Lung (tissue), 12 donors: ENCODE data around the gene HIGD2A. TPM values are rescaled to one million over a fixed set of nuclear protein-coding genes. Genes with fewer than 3 reads are reported as not detected.

Experiments
- ATAC-seq: fragments of 200-7000 bp; cut with Tn5 transposase; one replicate; pipeline ENCODE4 v1.9.1; 2020; ENCODE audit warnings: moderate number of reproducible peaks; ENCODE audit not compliant: insufficient read depth, low FRiP score
- DNase-seq, 3 donors: peaks; one replicate each; pipeline ENCODE4 v3.0.0-alpha.2; 2013 to 2017
- H3K27ac ChIP-seq, 2 donors: one replicate each; pipeline ENCODE4 v1.5.1; 2013; ENCODE audit warnings: mild to moderate bottlenecking in 2 of 2, moderate library complexity in 2 of 2, control low read depth in 1 of 2, inconsistent platforms in 1 of 2, low read depth in 1 of 2, low read length in 1 of 2
- H3K27me3 ChIP-seq, 3 donors: one replicate each; pipeline ENCODE4 v1.5.1; 2013; ENCODE audit warnings: low read length in 2 of 3; ENCODE audit not compliant: control insufficient read depth in 3 of 3, insufficient read depth in 3 of 3
- H3K36me3 ChIP-seq, 4 donors: one replicate each; pipeline ENCODE4 v1.5.1; 2013; ENCODE audit warnings: low read length in 4 of 4, mild to moderate bottlenecking in 1 of 4, moderate library complexity in 1 of 4; ENCODE audit not compliant: control insufficient read depth in 4 of 4, insufficient read depth in 4 of 4
- H3K4me1 ChIP-seq, 5 donors: one replicate each; pipeline ENCODE4 v1.5.1; 2013; ENCODE audit warnings: low read length in 5 of 5, mild to moderate bottlenecking in 2 of 5, moderate library complexity in 1 of 5; ENCODE audit not compliant: control insufficient read depth in 5 of 5, insufficient read depth in 5 of 5
- H3K4me3 ChIP-seq: one replicate; pipeline ENCODE4 v1.5.1; 2013; ENCODE audit warnings: mild to moderate bottlenecking, control low read depth, moderate library complexity
- H3K9ac ChIP-seq, 2 donors: one replicate each; pipeline ENCODE4 v1.5.1; 2013; ENCODE audit warnings: low read length in 2 of 2, control low read depth in 1 of 2; ENCODE audit not compliant: insufficient read depth in 1 of 2
- H3K9me3 ChIP-seq, 4 donors: one replicate each; pipeline ENCODE4 v1.5.1; 2013; ENCODE audit warnings: low read length in 3 of 4, mild to moderate bottlenecking in 1 of 4, moderate library complexity in 1 of 4; ENCODE audit not compliant: control insufficient read depth in 4 of 4, insufficient read depth in 3 of 4
- CTCF ChIP-seq: IDR thresholded peaks from 2 replicates; pipeline ENCODE4 v1.5.1; 2012; ENCODE audit warnings: mild to moderate bottlenecking; ENCODE audit errors: control extremely low read depth, extremely low read depth
- WGBS, 2 donors: extraction: QIAGEN DNeasy Blood & Tissue Kit; methylation state at CpG; one replicate each; pipeline ENCODE4 v1.1.7; 2013; 5-methylcytosine and 5-hydroxymethylcytosine counted together
- polyA plus RNA-seq, 2 donors: library from polyadenylated mRNA; stranded (reverse); fragments of 200-250 nt; gene quantifications; one replicate each; pipeline ENCODE4 v1.2.1, GENCODE V29; 2013
- total RNA-seq, 2 donors: library from RNA; depleted of rRNA in 1 of 2; stranded (reverse); fragments of >200 nt in 1 of 2; gene quantifications; one replicate each; pipeline ENCODE4 v1.2.1, GENCODE V29; 2014 to 2021
- donor health status: control.
- donor health status: control.
- donor health status: Bipolar disorder and iron deficiency.
- donor health status: healthy.
- donor health status: DM: yes; HTN: yes; CAD: no.

HIGD2A gene
- total and polyA plus RNA-seq, 4 donors, result 71.2 to 190 (median 108) TPM

- Histone ChIP-seq H3K4me1 (peaks cover 0 to 15% (median 4%) of the 10 kb centered on the region in 5 donors), H3K27me3 (no peaks in the 10 kb centered on the region), H3K27ac (peak within 1 kb of the TSS; percentile 71 to 86), H3K9ac (peak within 1 kb of the TSS; percentile 85 to 92), H3K9me3 (no peaks in the 10 kb centered on the region), H3K4me3 (peak within 1 kb of the TSS; percentile 92), H3K36me3 (peaks cover 0 to 14% (median 6%) of the 10 kb centered on the region in 4 donors)
- DNase-seq, result peak; percentile 94 to 96 (median 94)
- peak; percentile 94 for ATAC-seq
- TF ChIP-seq CTCF, result no peak
- WGBS, 2 donors, result 1 to 2% methylated on average over 51 to 56 of the region's 56 CpGs
Observed at GRCh38 chr5:176361437-176362232, 26.9 kb upstream of the HIGD2A start, which contains the start of gene KIAA1191. TSS of gene KIAA1191 (minus strand) at chr5:176361764. CDS start at chr5:176359508, 2,256 bp downstream.

- Histone ChIP-seq H3K4me1 (peaks cover 0 to 15% (median 4%) of the 10 kb centered on the region in 5 donors), H3K27ac (peak overlapping the region; percentile 71 to 86), H3K36me3 (peaks cover 0 to 14% (median 6%) of the 10 kb centered on the region in 4 donors), H3K9me3 (no peaks in the 10 kb centered on the region), H3K27me3 (no peaks in the 10 kb centered on the region), H3K9ac (no peak overlapping the region), H3K4me3 (no peak overlapping the region)
- DNase-seq (no peak), ATAC-seq (no peak)
- no peak for TF ChIP-seq CTCF
- WGBS, 2 donors, result 51 to 70% methylated on average over 8 of the region's 8 CpGs
Observed at GRCh38 chr5:176362233-176362490, 26.4 kb upstream of the HIGD2A start.

GRCh38 chr5:176364765-176365350, 23.7 kb upstream of the HIGD2A start:
- 28 to 30% methylated on average over 27 to 28 of the region's 28 CpGs for WGBS, 2 donors
- no peaks in the 10 kb centered on the region for H3K27me3 ChIP-seq
- H3K36me3 ChIP-seq, result peaks cover 0 to 18% (median 3%) of the 10 kb centered on the region in 4 donors
- H3K4me1 ChIP-seq, result peaks cover 0 to 10% (median 4%) of the 10 kb centered on the region in 5 donors
- H3K4me3 ChIP-seq, result peak overlapping the region; percentile 89
- DNase-seq (peak in 1 of 3 donors; percentile 15), ATAC-seq (no peak)
- H3K9me3 ChIP-seq, result no peaks in the 10 kb centered on the region
- no peak for TF ChIP-seq CTCF
- H3K27ac ChIP-seq, result peak overlapping the region in 1 of 2 donors; percentile 46
- H3K9ac ChIP-seq, result peak overlapping the region in 1 of 2 donors; percentile 32
